NCI-H748 (cell line): ENCODE results near the gene CPN1.
"Not testable (repeated sequence)": the region's sequence is repeated elsewhere in the genome, so short reads cannot be mapped to it uniquely, and the experiment has no call there.

ENCODE experiments used
- DNase-seq: peaks from one replicate; lab custom pipeline; 2025; ENCODE audit not compliant: unreplicated experiment; lab: John Stamatoyannopoulos, UW

Gene CPN1

DNA sequence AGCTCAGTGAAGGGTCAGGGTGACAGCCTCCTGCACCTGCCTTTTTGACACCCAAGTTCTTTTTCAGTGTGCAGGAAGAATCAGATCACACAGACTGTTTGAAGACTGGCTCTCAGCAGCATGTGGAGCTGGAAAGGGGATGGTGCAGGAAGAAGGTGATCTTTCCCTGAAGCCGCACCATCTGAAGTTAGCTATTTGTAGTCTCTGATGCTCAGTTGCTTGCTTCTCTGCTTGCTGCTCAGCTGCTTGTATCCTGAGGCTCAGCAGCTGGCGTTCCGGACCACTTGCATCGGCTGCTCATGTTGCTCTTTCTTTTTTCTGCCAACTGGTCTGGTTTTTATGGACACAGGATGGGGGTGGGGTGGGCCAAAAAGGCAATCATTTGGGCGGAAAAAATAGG lies 56.1 kb downstream of the CPN1 start:
- peak; percentile 64 for DNase-seq

DNA sequence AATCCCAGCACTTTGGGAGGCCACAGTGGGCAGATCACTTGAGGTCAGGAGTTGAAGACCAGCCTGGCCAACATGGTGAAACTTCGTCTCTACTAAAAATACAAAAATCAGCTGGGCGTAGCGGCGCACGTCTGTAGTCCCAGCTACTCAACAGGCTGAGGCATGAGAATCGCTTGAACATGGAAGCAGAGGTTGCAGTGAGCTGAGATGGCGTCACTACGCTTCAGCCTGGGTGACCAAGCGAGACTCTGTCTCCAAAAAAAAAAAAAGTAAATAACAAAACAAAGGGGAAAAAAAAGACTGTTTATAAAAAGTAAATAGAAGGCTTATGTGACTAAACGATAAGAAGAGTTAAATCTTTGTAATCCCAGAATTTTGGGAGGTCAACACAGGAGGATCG lies 56.9 kb downstream of the CPN1 start:
- DNase-seq, result no peak

DNA sequence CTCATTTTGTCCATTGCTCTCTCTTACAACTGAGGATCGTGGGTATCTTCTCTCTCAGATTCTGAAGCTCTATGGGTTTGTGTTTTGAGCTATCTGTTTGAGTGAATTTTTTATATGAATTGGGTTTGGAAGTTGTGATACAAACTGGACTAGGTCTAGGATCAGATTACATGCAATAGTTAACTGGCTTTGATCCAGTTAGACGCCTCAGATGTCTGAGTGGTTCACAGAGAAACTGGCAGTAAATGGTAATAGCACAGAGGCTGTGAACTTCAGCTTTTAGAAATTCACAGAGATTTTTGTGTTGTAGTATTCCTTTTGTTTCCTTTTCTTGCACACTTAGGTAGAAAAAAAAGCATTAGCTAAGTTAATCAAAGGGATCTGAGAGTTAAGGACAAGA lies 59.3 kb downstream of the CPN1 start:
- DNase-seq, result peak; percentile 1

DNA sequence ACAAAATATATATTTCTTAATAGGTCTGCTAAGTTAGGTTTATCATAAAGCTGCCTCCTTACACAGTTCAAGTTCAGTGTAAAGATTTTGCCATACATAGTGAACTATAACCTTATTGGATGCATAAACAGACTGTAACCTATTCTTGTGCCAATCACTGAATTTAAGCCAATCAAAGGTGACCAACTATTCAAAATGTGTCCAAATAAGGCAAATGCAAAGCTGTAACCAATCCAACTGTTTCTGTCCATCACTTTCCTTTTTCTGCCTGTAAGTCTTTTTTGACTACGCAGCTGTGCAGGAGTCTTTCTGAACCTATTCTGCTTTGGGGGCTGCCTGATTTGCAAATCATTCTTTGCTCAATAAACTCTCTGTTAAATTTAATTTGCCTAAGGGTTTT lies 60.3 kb downstream of the CPN1 start:
- peak; percentile 34 for DNase-seq

DNA sequence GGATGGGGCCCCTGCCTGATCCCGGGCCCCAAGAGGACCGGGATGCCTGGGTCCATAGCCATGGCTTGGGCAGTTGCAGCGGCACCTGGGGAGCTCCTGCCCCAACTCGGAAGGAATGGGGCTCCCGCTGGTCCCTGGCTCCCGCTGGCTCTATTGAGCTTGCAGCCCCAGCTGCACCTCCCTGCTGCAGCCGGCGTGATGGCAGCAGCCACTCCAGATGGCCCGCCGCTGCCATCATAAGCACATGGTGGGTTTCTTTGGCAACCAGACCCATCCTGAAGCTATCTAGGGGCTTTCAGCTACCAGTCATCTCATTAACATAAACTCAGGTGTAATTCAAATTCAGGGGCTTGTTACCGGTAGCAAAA lies 60.8 kb downstream of the CPN1 start:
- DNase-seq, result peak; percentile 78

DNA sequence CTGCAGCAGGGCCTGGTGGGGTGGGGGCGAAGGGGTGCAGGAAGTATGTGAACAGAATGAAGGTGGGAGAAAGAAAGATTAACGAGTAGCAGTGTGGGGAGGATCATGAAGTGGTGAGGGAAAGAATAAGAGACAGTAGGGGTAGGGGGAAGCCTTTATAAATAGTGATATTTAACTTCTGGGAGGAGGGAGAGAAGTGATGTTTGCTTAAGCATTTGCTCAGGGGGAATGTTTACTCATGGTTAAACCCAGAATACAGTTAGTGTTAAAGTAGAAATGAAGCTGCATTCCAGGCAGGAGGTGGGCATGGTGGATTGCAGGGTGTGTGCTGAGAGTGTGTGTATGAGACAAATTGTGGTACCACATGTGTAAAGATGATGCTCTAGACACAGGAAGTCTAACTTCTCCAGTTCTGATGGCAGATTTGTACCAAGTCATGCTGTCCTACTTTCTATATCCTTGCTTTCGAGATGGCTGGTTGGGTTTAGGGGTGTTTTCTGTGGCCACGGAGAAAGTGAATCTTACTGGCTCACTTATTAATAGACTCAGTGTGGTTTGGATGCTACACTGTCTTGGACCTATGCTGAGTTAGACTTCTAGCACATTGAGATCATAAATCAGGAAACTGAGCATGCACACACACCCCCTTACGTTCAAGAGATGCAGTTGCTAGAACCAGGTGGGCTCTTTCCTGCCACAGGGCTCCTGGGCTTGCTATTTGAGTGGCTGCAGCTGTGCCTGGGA lies 61.4 kb downstream of the CPN1 start:
- DNase-seq, result peak; percentile 89

DNA sequence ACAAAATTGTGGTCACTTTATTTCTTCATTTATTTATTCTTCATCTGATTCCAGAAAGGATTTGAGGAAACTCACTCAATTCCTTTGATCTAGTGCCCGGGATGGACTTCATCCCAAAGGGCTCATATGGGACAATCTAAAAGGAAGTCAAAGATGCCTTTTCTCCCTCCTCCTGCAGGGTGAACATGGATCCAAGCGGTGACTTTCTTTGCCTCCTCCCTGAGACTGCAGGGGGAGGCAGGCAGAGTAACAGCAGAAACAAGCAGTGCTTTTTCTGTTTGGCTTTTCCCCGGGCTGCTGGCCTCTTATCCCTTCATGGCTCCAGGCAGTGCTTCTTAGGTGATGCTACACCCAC lies 61.9 kb downstream of the CPN1 start:
- DNase-seq, result no peak

DNA sequence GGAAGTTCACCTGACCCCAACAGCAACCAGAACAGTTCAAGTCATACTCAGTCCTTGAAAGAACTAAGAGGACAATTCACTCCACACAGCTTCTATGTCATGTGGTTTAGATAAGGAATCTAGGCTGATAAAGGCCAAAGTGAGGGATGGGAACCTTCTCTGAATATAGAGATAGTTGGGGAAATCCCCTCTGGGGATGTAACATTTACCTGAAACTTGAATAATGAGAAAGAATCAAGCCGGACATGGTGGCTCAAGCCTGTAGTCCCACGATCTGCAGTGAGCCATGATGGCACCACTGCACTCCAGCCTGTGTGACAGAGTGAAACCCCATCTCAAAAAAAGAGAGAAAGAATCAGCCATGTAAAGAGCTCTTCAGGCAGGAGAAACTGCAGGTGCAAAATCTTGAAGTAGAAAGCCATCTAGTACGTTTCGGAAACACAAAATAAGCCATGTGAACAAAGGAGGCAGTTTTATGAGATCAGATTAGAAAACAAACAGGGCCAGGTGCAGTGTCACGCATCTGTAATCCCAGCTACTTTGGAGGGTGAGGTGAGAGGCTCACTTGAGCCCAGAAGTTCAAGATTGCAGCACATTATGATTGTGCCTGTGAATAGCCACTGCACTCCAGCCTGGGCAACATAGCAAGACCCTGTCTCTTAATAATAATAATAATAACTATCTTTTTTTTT lies 67.5 kb downstream of the CPN1 start:
- DNase-seq, result peak; percentile 53

DNA sequence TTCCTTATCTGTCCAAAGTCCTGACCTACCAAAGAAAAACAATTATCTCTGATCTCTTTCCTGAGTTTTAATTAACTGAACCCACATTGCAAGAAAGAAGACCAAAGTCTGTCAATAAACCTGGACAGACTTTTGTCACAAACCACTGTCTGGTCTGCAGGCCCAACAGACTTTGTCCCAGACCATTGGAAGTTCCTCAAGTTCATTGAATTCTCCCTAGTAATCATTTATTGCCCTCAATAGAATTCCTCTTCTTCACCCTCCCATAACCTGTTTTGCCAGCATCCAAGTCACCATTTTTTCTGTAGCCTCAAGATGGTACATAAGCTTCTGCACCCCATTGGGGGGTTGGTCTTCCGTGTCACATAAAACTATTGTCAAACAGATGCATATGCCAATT lies 68.0 kb downstream of the CPN1 start:
- DNase-seq, result no peak

DNA sequence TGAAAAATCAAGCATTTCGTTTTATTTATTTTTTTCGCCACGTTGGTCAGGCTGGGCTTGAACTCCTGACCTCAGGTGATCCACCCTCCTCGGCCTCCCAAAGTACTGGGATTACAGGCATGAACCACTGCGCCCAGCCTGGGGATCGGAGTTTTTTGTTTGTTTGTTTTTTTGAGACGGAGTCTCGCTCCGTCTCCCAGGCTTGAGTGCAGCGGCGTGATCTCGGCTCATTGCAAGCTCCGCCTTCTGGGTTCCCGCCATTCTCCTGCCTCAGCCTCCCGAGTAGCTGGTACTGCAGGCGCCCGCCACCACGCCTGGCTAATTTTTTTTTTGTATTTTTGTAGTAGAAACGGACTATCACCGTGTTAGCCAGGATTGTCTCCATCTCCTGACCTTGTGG lies 69.8 kb downstream of the CPN1 start:
- DNase-seq, result not testable (repeated sequence)

DNA sequence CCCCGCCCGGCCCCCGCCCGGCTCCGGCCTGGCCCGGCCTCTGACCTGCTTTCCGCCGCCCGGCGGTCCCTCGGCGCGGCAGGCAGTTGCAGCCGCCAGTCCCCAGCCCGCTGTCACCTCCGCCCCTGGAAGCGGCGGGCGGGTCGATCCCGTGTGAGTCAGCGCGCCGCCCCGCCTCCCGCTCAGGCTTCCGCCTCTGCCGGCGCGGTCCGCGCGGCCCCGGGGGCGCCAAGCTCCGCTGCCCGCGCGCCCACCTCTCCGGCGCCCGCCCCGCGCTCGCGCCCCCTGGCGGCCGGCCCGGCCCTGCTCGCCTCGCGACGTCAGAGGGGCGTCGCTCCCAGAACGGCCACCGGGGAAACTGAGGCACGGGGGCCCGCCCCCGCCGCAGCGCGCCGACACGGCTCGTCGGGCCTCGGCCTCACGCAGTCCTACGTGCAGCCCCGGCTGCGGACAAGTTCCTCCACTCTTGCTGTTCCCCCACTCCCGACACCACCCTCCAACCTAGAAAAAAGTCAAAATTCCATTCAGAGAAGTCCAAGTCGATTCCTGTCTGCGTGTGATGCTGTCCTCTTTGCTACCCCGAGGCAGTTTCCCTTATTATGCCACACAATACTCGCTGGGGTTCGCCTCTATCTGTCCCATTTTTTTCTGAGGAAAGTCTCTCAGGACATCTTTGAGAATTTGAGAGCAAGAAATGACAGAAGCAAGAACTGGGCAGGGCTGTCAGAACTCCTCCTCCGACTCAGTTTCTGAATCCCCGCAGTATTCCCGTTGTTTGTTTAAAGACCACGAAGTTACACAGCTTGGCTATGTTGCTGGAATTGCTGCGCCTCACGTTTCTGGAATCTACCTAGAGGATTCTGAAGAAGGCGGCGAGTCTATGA lies 71.6 kb downstream of the CPN1 start, which contains the start of gene DNMBP:
Gene DNMBP, minus strand, starts transcription at position 155 of the 884 bp plus-strand sequence. CDS start 37,823 bp downstream, outside the sequence.
- DNase-seq, result peak; percentile 81

DNA sequence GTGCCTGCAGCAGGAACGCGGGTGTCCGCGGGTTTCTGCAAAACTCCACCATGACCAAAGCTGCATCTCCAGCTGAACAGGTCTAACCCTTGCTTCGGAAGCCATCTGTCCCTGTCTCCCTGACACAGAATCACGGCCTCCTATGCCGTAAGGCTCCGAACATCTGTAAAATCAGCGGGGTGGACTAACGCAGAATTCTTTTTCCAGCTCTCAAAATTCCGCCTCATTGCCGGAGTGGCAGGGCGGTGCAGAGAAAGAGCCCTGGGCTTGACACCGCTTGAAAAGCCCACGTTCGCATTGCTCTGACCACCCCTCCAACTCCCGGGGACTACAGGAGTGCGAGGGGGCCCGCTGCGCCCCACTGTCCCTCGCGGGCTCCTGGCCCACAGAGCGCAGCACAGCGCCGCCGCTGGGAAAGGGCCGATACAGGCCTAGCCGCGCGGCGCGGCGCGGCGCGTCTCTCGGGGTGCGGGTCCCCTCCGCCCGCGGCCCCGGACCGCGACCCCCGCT lies 72.3 kb downstream of the CPN1 start:
- peak; percentile 67 for DNase-seq

DNA sequence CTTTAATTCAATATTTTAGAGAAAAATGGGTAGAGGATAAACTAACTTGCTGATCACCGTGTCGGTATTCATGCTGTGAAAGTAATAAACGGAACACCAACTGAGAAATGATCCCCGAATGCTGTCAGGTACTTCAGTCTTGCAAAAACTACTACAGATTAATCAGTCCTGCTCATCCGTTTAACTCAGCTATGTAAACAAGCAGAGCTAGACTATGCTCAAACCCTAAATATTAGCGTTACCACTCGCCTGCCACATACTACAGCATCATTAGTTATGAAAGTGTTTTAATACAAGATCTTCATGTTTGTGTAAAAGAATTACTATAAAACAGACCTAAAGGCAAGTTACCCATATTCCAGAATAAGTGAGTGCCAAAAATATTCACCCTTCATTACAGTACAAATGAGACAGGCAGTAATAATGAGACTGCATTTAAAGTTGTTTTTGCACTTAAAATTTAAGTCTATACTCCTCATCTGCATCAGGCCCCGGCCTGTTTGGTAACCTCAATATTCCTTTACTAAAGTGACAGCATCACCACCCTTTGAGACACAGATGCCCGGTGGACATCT lies 72.9 kb downstream of the CPN1 start:
- peak; percentile 0 for DNase-seq

DNA sequence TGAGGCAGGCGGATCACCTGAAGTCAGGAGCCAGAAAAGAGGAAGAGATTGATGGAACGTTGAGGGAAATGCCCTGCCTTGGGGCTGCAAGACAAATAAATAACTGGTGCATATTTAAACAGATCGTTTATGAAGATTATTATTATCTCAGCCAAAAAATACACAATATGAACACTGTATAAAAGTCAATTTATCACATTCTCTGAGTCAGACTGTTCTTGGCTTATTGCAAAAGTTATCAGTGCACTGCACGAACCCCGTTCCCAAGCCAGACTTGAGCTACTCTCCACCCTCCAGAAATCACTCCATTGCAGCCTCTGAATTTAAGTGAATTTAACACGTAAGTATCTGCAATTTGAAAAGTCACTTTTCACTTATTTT lies 73.5 kb downstream of the CPN1 start:
- no peak for DNase-seq

DNA sequence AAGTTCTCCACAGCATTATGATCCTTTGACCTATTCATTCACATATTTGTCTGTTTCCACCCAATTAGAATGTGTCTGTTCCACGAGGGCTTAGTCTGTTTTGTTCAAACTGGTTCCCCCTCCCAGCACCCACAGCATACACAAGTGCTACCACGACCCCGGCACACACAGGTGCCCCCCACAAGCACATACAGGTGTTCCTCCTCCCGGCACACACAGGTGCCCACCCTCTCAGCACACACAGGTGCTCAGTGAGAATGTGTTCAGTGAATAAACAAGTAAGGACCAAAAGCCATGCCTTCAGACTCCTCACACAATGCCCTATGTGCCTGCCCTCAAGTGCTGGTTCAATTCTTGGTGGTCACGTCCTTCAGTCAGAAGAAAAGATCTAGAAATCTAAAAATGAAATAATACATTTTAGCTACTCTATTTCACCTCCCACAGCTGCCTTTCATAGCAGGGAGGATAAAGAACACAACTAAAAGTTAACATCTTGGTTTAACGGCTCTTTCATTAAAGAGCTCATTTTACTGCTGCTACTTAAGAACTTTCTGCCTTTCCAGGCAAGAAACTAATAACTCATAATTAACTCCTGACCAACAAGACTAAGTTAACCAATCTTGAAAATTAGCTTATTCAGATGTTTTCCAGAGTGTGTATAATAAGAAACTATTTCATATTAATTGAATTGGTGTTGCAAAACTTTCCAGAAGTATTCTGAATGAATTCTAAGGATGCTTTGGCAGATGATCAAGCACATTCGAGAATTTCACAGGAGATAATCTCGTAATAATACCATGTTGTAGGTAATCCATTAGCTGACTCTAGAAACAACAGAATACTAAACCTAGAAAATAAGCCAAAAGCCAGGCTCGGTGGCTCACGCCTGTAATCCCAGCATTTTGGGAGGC lies 74.2 kb downstream of the CPN1 start:
- DNase-seq, result no peak

DNA sequence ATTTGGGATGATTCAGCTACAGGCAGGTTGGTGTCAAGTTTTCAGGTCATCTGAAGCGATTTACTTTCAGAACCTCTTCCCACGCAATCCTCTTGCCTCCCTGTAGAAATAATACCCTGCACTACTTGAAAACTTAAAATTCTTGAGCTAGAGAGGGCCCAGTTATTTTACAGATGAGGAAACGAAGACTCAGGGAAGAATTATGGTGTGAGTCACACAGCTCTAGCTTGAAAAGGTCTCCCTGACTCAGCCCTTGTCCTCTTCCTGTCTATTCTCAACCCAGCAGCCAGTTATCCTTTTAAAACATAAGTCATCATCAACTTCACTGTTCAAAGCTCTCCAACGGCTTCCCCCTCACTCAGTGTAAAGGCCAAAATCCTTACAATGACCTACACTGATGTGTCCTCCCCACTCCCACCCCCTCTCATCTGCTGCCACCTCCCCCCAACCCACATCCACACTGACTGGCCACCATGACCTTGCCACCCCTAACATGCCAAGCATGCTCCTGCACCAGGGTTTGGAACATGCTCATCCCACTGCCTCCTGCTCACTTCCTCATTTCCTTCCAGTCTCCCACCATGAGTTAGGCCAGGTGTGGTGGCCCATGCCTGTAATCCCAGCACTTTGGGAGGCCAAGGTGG lies 75.3 kb downstream of the CPN1 start:
- DNase-seq, result no peak

DNA sequence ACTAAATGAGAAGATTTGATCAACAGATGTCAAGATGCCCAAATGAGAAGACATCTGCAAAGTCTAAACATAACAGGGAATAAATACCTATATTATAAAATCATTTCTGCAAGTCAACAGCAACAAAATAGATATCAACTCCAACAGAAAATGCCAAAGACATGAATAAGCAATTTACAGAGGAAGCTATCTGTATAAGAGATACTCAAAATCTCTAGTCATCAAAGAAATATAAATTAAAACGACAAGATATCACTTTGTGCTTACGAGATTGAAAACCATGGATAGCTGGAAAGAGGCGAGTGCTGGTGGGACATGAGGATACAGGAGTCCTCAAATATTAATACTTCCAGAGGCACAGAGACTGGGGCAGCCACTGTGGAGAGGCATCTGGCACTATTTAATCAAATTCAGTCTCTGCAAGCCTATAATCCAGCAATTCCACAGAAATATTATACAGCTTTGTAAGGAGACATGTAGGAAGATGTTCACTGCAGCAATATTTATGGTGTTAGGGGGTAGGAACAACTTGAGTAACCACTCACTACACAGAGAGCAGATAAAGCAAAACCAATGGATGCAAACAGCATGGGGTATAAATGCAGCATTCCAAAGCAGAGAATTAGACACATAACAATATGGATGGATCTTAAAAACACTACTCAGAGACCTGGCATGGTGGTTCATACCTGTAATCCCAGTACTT lies 76.7 kb downstream of the CPN1 start:
- DNase-seq, result no peak

DNA sequence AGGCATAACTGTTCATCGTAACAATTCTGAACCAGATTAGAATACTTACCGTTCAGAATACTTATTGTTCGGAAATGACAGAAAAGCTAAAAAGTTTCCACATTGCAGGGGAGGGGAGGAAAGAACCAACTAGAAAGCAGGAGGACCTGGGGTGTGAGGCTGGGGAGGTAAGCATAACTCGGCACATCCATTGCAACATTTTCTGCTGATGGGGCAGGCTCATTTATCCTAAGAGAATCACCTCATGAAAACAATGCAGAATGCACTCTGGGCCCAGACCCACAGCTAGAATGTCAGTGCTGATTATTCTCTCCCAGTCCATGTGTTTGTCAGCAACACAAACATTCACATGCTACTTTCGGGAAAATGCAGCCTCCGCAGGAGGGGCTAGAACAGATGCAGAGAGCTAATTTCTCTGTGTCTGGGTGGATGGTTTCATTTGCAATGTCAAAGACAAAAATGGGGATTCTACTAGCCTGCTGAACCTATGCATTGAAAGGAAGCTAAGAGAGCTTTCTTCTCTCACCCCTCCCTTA lies 81.5 kb downstream of the CPN1 start:
- DNase-seq, result no peak
